HG03159 (cell line): ENCODE measurements around the gene NCS1.

ENCODE experiments used
- ATAC-seq: cut with Tn5 transposase; IDR thresholded peaks from one replicate; pipeline ENCODE4 v1.9.1; 2021; ENCODE audit warnings: mild to moderate bottlenecking, moderate library complexity; ENCODE audit not compliant: unreplicated experiment

NCS1 gene

GRCh38 chr9:130193103-130193502, 20.9 kb downstream of the NCS1 start:
- ATAC-seq = no peak

- no peak for ATAC-seq
Observed at GRCh38 chr9:130193531-130194377, 21.6 kb downstream of the NCS1 start.

- no peak for ATAC-seq
Observed at GRCh38 chr9:130194378-130194932, 22.3 kb downstream of the NCS1 start.

GRCh38 chr9:130195638-130196037, 23.4 kb downstream of the NCS1 start:
- no peak for ATAC-seq

- ATAC-seq = no peak
Observed at GRCh38 chr9:130196643-130197042, 24.4 kb downstream of the NCS1 start.

GRCh38 chr9:130197386-130197785, 25.2 kb downstream of the NCS1 start:
- no peak for ATAC-seq

GRCh38 chr9:130197888-130198287, 25.7 kb downstream of the NCS1 start:
- no peak for ATAC-seq

GRCh38 chr9:130198501-130199179, 26.4 kb downstream of the NCS1 start:
- ATAC-seq = no peak

GRCh38 chr9:130199605-130200004, 27.4 kb downstream of the NCS1 start:
- no peak for ATAC-seq

- ATAC-seq = no peak
Observed at GRCh38 chr9:130200038-130200849, 28.0 kb downstream of the NCS1 start.

GRCh38 chr9:130201399-130201873, 29.2 kb downstream of the NCS1 start:
- ATAC-seq = no peak

- no peak for ATAC-seq
Observed at GRCh38 chr9:130201974-130202373, 29.8 kb downstream of the NCS1 start.

- no peak for ATAC-seq
Observed at GRCh38 chr9:130204341-130204740, 32.1 kb downstream of the NCS1 start.

GRCh38 chr9:130204959-130205358, 32.8 kb downstream of the NCS1 start:
- no peak for ATAC-seq

- no peak for ATAC-seq
Observed at GRCh38 chr9:130205912-130206311, 33.7 kb downstream of the NCS1 start.

- ATAC-seq = no peak
Observed at GRCh38 chr9:130206579-130206978, 34.4 kb downstream of the NCS1 start.

GRCh38 chr9:130207241-130207992, 35.2 kb downstream of the NCS1 start:
- ATAC-seq = no peak

GRCh38 chr9:130208600-130209347, 36.6 kb downstream of the NCS1 start:
- ATAC-seq = no peak

- ATAC-seq = no peak
Observed at GRCh38 chr9:130209422-130209821, 37.2 kb downstream of the NCS1 start.
